PC-9 (cell line): ENCODE measurements around the gene IKZF1.

Source experiments
- EZH2 ChIP-seq: fragments of 200-600 bp; sonication (generic); IDR thresholded peaks from 2 replicates; pipeline ENCODE4 v1.8.0; 2017; ENCODE audit warnings: antibody characterized with exemption, low read depth
- TF ChIP-seq, protein P1 (sequence below): fragments of 200-600 bp; sonication (generic); conservative IDR thresholded peaks from 2 replicates; pipeline ENCODE4 v1.6.1; 2017; ENCODE audit warnings: mixed run types, antibody characterized with exemption, mild to moderate bottlenecking, moderate library complexity

DNA sequence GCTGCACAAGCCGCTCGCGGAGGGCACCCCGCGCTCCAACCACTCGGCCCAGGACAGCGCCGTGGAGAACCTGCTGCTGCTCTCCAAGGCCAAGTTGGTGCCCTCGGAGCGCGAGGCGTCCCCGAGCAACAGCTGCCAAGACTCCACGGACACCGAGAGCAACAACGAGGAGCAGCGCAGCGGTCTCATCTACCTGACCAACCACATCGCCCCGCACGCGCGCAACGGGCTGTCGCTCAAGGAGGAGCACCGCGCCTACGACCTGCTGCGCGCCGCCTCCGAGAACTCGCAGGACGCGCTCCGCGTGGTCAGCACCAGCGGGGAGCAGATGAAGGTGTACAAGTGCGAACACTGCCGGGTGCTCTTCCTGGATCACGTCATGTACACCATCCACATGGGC is 95.6 kb downstream of the IKZF1 start:
- TF ChIP-seq, protein P1, sequence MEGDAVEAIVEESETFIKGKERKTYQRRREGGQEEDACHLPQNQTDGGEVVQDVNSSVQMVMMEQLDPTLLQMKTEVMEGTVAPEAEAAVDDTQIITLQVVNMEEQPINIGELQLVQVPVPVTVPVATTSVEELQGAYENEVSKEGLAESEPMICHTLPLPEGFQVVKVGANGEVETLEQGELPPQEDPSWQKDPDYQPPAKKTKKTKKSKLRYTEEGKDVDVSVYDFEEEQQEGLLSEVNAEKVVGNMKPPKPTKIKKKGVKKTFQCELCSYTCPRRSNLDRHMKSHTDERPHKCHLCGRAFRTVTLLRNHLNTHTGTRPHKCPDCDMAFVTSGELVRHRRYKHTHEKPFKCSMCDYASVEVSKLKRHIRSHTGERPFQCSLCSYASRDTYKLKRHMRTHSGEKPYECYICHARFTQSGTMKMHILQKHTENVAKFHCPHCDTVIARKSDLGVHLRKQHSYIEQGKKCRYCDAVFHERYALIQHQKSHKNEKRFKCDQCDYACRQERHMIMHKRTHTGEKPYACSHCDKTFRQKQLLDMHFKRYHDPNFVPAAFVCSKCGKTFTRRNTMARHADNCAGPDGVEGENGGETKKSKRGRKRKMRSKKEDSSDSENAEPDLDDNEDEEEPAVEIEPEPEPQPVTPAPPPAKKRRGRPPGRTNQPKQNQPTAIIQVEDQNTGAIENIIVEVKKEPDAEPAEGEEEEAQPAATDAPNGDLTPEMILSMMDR: no peak
- TF ChIP-seq EZH2: no peak
